Astrocyte (in vitro differentiated cells and primary cell): Measurements from ENCODE around the gene RAVER2.

ENCODE experiments used
- EZH2 ChIP-seq: IDR thresholded peaks from 2 replicates; pipeline ENCODE4 v1.6.1; 2012; ENCODE audit warnings: mild to moderate bottlenecking, low read length, inconsistent platforms; ENCODE audit not compliant: insufficient read depth
- TF ChIP-seq, protein P1 (sequence below): IDR thresholded peaks from 2 replicates; pipeline ENCODE4 v1.5.1; 2011; ENCODE audit warnings: low read depth, mild to moderate bottlenecking, inconsistent platforms, low read length, moderate library complexity; ENCODE audit not compliant: insufficient read depth

DNA sequence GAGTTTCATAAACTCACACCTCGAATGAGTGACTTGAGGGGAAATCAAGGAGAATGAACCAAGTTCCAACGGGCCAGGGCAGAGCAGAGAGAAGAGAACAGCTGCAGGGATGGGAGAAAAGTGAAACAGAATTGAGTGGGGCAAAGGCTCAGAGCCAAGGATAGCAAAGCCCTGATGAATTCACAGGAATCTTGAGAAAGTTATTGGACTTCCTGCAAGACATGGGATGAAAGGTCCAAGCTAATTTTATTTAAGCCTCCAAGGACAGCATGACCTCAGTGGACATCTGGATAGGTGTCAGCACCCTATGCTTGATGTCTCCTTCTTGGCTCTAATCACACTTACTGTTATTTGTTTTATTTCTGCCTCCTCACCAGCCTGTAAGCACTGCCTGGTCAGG, 43.0 kb upstream of the RAVER2 start:
- no peak for TF ChIP-seq EZH2
- TF ChIP-seq, protein P1, sequence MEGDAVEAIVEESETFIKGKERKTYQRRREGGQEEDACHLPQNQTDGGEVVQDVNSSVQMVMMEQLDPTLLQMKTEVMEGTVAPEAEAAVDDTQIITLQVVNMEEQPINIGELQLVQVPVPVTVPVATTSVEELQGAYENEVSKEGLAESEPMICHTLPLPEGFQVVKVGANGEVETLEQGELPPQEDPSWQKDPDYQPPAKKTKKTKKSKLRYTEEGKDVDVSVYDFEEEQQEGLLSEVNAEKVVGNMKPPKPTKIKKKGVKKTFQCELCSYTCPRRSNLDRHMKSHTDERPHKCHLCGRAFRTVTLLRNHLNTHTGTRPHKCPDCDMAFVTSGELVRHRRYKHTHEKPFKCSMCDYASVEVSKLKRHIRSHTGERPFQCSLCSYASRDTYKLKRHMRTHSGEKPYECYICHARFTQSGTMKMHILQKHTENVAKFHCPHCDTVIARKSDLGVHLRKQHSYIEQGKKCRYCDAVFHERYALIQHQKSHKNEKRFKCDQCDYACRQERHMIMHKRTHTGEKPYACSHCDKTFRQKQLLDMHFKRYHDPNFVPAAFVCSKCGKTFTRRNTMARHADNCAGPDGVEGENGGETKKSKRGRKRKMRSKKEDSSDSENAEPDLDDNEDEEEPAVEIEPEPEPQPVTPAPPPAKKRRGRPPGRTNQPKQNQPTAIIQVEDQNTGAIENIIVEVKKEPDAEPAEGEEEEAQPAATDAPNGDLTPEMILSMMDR: no peak
